Ovary (tissue), 3 donors: Measurements from ENCODE around the gene TBC1D32.

Experiments
- EP300 ChIP-seq: sonication (generic); formaldehyde crosslinking; IDR thresholded peaks from one replicate; pipeline ENCODE4 v1.6.1; 2017; ENCODE audit warnings: antibody characterized with exemption
- POLR2A ChIP-seq: fragments of 450-650 bp; IDR thresholded peaks from one replicate; pipeline ENCODE4 v1.6.1; 2017; ENCODE audit warnings: antibody characterized with exemption, mild to moderate bottlenecking, moderate library complexity
- TF ChIP-seq, protein P1 (sequence below), 3 donors: fragments of 450-650 bp in 2 of 3; fragments of 200-600 bp in 1 of 3; IDR thresholded peaks; one replicate each; pipeline versions ENCODE4 v1.5.1 to v1.8.0; 2016 to 2022; ENCODE audit warnings: antibody characterized with exemption in 3 of 3, mild to moderate bottlenecking in 1 of 3
- donor health status: DM: no; HTN: no; CAD: no.

- no peak for TF ChIP-seq POLR2A
- TF ChIP-seq, protein P1, sequence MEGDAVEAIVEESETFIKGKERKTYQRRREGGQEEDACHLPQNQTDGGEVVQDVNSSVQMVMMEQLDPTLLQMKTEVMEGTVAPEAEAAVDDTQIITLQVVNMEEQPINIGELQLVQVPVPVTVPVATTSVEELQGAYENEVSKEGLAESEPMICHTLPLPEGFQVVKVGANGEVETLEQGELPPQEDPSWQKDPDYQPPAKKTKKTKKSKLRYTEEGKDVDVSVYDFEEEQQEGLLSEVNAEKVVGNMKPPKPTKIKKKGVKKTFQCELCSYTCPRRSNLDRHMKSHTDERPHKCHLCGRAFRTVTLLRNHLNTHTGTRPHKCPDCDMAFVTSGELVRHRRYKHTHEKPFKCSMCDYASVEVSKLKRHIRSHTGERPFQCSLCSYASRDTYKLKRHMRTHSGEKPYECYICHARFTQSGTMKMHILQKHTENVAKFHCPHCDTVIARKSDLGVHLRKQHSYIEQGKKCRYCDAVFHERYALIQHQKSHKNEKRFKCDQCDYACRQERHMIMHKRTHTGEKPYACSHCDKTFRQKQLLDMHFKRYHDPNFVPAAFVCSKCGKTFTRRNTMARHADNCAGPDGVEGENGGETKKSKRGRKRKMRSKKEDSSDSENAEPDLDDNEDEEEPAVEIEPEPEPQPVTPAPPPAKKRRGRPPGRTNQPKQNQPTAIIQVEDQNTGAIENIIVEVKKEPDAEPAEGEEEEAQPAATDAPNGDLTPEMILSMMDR (IDR thresholded peaks at IDR 0.05), result no peak
- TF ChIP-seq EP300, result no peak
These were observed 192.2 kb downstream of the TBC1D32 start for GRCh38 chr6:121142093-121142492.
